ENCODE data around the gene SERPINA3. TPM values are rescaled to one million over a fixed set of nuclear protein-coding genes. Genes with fewer than 3 reads are reported as not detected.
A peak's percentile ranks its signal among the peaks of the same experiment; 100 is the strongest.

The SERPINA3 gene
- total RNA-seq, 1 donor from 2014 or later = 13.2 TPM

- DNase-seq (ENCODE audit: low spot score) = no peak
Measured at GRCh38 chr14:94650806-94651805, 38.9 kb downstream of the SERPINA3 start.

- no peak for DNase-seq (ENCODE audit: low spot score)
Measured at GRCh38 chr14:94653321-94653720, 41.1 kb downstream of the SERPINA3 start.

- DNase-seq (ENCODE audit: low spot score) = no peak
Measured at GRCh38 chr14:94654071-94654861, 42.1 kb downstream of the SERPINA3 start.

- no peak for DNase-seq (ENCODE audit: low spot score)
Measured at GRCh38 chr14:94655169-94655710, 43.0 kb downstream of the SERPINA3 start.

GRCh38 chr14:94656043-94656442 lies 43.9 kb downstream of the SERPINA3 start:
- no peak for DNase-seq (ENCODE audit: low spot score)

- DNase-seq (ENCODE audit: low spot score) = no peak
Measured at GRCh38 chr14:94659256-94659655, 47.1 kb downstream of the SERPINA3 start.

GRCh38 chr14:94659901-94660300 lies 47.7 kb downstream of the SERPINA3 start:
- DNase-seq (ENCODE audit: low spot score) = no peak

- no peak for DNase-seq (ENCODE audit: low spot score)
Measured at GRCh38 chr14:94660306-94660946, 48.2 kb downstream of the SERPINA3 start.

GRCh38 chr14:94663538-94663937 lies 51.3 kb downstream of the SERPINA3 start:
- DNase-seq (ENCODE audit: low spot score) = no peak

GRCh38 chr14:94663965-94664704 lies 51.9 kb downstream of the SERPINA3 start:
- no peak for DNase-seq (ENCODE audit: low spot score)

GRCh38 chr14:94665121-94665520 lies 52.9 kb downstream of the SERPINA3 start:
- peak; percentile 30 for DNase-seq (ENCODE audit: low spot score)

- no peak for DNase-seq (ENCODE audit: low spot score)
Measured at GRCh38 chr14:94665544-94665943, 53.4 kb downstream of the SERPINA3 start.

- no peak for DNase-seq (ENCODE audit: low spot score)
Measured at GRCh38 chr14:94670692-94671285, 58.6 kb downstream of the SERPINA3 start.

GRCh38 chr14:94671870-94672444 lies 59.8 kb downstream of the SERPINA3 start:
- no peak for DNase-seq (ENCODE audit: low spot score)

- DNase-seq (ENCODE audit: low spot score) = no peak
Measured at GRCh38 chr14:94673071-94673470, 60.9 kb downstream of the SERPINA3 start.

Other genes starting within 250 kb of the SERPINA3 start
- gene SERPINA2, start 245.7 kb upstream of the SERPINA3 start, total RNA-seq (ENCODE audit: insufficient read depth, low replicate concordance) = not detected
- 15.6 TPM for gene SERPINA1, start 223.8 kb upstream of the SERPINA3 start, total RNA-seq (ENCODE audit: insufficient read depth, low replicate concordance)
- gene SERPINA11, start 159.6 kb upstream of the SERPINA3 start, total RNA-seq (ENCODE audit: insufficient read depth, low replicate concordance) = 1.7 TPM
- 1.4 TPM for gene SERPINA9, start 136.2 kb upstream of the SERPINA3 start, total RNA-seq (ENCODE audit: insufficient read depth, low replicate concordance)
- not detected for gene SERPINA12, start 102.9 kb upstream of the SERPINA3 start, total RNA-seq (ENCODE audit: insufficient read depth, low replicate concordance)
- gene SERPINA4, start 50.9 kb upstream of the SERPINA3 start, total RNA-seq (ENCODE audit: insufficient read depth, low replicate concordance) = not detected
- 0.24 TPM for gene SERPINA5, start 31.0 kb upstream of the SERPINA3 start, total RNA-seq (ENCODE audit: insufficient read depth, low replicate concordance)
- 0.96 TPM for gene GSC, start 157.7 kb downstream of the SERPINA3 start, total RNA-seq (ENCODE audit: insufficient read depth, low replicate concordance)

Data from umbilical cord (tissue), 2 donors.